GM18907 (cell line): ENCODE measurements around the gene HTD2.

Experiments
- ATAC-seq: cut with Tn5 transposase; IDR thresholded peaks from one replicate; pipeline ENCODE4 v1.9.1; 2021; ENCODE audit warnings: mild to moderate bottlenecking, moderate library complexity; ENCODE audit not compliant: unreplicated experiment

Gene HTD2

DNA sequence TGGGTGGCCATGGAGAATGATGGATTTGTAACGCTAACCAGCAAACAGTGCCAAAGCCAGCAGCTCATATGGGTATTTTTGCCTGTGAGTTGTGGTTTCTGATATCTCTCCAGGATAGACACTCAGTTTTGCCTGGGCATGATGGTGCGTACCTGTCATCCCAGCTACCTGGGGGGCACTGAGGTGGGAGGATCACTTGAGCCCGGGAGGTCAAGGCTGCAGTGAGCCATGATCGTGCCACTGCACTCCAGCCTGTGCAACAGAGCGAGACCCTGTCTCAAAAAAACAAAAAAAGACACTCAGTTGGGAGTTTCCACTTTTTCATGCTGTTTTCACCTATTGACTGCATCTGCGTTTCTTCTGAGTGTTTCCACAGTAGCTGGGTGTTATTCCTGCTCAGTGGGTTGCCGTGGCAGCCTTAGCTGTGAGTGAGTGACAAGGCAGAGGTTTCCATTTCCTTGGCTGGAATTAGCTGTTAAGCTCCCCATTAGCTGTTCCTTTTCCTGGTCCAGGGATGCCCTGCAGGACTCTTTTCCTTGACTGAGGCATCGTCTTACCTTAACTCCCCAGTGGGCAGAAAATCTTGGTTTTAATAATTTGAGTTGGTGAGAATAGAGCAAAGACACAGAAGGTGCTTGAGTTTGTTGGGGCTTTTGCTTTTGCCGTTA, 14.5 kb upstream of the HTD2 start:
- ATAC-seq: no peak

DNA sequence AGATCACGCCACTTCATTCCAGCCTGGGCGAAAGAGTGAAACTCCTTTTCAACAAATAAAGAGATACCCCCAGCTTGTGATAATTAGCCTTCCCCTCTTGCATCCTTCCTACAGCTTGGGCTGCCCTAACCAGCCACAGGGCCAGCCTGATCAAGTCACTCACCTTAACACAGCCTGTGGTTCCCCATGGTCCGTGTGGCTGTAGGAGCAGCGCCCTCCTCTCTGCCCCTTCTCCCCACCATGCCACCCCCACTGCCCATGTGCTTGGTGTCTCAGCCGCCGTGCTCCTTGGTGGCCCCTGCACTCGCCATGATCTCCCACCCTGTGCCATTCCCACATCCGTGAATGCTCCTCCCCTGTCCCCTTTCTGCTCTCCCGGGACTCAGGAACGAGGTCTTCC, 13.5 kb upstream of the HTD2 start:
- ATAC-seq: no peak

DNA sequence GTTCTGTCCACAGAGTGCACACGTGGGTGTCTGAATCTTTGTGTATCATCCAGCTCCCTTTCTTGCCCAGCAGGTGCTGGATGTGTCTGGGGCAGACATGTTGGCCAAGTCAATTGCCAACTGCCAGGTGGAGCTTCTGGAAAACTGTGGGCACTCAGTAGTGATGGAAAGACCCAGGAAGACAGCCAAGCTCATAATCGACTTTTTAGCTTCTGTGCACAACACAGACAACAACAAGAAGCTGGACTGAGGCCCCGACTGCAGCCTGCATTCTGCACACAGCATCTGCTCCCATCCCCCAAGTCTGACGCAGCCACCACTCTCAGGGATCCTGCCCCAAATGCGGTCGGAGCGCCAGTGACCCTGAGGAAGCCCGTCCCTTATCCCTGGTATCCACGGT, 12.8 kb upstream of the HTD2 start:
- ATAC-seq: no peak

DNA sequence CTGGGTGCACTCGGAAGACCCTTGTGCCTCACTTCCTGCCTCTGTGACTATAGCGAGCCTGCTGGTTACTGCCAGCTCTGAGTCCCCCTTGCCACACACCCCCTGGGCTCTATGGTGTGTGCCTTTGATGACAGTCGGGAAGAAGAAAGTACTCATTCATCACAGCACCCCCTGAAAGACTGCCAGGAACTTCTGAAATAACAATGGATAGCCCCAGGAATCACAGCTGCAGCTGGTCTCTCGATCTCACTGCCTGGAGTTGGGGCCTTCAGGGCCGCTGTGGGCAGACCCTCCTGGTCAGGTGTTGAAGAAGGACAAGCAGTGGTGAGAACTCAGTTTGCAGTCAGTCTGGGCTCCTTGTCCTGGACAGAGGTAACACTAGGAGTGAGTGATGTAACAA, 10.1 kb upstream of the HTD2 start:
- no peak for ATAC-seq

DNA sequence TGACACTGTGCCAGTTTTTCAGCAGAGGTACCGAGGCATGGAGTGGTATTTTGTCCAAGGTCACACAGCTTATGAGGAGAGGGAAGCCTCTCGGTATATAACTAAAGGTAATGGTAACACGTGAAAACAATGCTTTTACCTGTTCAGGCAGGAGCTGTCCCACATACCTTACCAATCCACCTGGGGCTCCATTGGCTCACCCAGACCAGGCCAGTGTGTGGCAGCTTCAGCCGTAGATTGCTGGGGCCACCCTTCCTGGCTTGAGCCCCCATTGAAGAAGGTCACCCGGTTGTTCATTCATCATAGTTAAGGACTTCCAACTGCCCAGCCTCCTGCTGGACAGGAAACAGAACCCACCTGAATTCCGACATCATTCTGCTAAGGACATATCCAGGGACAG, 9.5 kb upstream of the HTD2 start:
- ATAC-seq: no peak

DNA sequence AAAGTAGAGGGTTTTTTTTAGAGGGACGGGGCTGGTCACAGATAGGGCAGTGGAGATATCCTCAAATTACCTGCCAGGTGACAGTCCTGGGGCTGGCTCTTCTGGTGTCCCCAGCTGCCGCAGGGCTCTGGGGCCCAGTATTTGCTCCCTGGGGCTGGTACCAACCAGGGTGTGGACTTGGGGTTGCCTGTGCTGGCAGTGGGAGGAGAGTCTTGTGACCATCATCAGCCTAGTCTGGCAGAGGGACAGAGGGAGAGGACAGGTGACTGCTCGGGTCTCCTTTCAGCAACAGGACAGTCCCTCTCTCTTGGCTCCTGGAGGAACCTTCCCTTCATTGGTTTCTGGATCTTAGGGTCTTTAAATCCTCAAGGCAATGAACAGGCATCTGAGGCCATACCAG, 8.1 kb upstream of the HTD2 start:
- no peak for ATAC-seq

DNA sequence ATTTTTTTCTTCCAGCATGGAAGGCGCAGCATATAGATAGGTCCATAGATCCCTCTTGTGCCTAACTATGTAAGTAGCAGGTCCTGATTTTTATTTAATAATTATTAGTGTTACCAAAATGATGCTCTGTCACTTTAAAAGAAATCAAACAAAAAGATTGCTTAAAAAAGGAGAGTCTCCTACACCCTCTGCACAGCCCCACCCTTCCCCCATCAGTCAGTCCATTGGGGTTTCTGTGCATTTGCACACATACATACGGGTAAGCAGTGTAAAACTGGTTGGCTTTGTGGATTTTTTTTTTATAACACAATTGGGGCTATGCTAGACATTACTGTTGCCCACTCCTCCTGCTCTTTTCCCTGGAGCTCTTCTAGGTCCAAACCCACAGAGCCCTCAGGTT, 7.2 kb upstream of the HTD2 start:
- no peak for ATAC-seq

DNA sequence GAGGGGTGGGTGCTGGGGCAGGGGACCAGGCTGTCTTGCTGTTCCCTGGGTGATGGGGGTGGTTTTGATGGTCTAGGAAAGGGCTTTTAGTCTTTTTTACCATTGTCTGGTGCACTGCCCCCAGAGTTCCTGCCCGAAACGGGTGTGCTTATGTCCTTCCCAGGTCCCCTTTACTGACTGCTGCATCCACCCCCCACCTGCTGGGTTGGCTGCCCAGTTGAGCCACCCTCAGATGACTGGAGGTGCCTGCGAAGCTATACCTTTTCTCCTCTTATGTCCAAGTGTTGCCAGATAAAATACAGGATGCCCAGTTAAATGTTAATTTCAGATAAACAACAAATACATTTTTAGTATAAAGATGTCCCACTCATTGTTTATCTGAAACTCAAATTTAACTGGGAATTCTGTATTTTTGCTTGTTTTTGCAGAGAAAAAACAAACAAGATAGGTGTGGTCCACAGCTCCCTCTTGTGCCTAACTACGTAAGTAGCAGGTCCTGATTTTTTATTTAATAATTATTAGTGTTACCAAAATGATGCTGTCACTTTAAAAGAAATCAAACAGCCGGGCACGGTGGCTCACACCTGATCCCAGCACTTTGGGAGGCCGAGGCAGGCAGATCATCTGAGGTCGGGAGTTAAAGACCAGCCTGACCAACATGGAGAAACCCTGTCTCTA, 6.3 kb upstream of the HTD2 start:
- no peak for ATAC-seq

DNA sequence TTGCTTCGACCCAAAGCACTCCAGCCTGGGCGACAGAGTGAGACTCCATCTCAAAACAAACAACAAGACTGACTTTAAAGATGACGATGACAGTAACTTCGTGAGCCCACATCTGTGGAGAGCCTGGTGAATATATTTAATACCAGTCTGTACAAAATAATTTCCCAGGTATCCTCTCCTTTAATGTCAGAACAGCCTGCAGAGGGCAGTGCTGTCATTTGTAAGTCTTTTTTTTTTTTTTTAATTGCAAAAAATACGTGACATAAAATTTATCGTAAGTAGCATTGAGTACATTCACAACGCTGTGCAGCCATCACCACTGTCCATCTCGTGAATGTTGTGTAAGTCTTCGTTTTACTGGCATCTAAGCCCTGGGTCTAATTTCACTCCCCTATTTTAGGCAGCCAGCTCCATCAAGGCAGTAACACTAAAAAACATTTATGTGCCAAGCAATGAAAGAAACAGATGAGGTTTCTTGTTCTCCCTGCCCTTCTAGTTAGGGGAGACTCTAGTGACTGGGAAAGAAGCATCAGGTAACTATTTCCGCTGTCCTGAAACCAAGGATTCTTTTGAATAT, 1.4 kb downstream of the HTD2 start:
- ATAC-seq: no peak

DNA sequence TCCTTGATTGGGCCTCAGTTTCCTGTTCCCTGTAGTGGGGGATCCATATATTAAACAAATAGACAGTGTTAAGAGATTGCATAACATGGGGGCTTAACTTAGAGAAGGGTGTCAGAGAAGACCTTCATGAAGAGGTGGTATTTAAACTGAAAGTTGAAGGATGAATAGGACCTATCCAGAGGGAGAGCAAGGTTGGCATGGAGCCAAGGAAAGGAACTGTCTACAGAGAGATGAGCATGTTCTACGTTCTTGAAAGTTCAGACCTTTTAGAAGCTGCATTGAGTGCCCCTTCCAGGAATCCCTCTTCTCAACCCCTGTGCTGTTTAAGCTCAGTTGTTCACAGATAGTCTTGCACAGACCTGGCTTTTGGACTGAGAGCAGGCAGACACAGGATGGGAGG, 2.4 kb downstream of the HTD2 start:
- no peak for ATAC-seq

DNA sequence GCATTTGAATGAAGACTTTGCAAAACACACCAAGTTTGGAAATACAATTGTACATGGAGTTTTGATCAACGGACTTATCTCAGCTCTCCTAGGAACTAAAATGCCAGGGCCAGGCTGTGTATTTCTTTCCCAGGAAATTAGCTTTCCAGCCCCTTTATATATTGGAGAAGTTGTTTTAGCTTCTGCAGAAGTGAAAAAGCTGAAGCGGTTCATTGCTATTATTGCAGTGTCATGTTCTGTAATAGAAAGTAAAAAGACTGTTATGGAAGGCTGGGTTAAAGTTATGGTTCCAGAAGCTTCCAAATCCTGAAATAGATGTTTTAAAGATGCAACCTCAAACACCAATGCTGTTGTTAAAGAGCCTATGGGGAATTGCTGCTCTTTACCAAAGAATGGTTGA, 11.5 kb downstream of the HTD2 start:
- ATAC-seq: no peak

DNA sequence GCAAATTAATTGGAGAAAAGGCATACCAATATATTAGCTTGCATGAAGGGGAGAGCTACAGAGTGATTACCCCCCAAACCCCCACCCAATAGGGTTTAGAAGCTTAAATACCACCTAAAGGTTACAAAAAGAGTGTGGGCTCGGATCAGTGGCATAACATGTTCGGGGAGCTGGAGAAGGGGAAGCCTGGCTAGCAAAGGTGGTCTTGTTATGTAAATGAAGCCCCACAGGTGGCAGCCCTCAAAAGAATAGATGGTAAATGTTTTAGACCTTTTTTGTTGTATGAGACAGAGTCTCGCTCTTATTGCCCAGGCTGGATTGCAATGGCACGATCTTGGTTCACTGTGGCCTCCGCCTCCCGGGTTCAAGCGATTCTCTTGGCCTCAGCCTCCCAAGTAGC, 15.5 kb downstream of the HTD2 start:
- ATAC-seq: no peak

DNA sequence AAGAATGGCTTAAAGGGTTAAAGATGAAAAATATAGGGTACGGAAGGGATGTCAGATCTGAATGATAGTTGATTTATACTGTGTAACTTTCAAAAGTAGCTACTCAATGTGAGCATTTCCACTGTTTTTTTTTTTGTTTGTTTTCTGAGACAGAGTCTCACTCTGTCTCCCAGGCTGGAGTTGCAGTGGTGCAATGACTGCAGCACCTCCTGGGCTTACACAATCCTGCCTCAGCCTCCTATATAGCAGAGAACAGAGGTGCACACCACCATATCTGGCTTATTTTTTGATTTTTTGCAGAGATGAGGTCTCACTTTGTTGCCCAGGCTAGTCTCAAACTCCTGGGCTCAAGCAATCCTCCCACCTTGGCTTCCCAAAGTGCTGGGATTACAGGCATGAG, 16.5 kb downstream of the HTD2 start:
- no peak for ATAC-seq

DNA sequence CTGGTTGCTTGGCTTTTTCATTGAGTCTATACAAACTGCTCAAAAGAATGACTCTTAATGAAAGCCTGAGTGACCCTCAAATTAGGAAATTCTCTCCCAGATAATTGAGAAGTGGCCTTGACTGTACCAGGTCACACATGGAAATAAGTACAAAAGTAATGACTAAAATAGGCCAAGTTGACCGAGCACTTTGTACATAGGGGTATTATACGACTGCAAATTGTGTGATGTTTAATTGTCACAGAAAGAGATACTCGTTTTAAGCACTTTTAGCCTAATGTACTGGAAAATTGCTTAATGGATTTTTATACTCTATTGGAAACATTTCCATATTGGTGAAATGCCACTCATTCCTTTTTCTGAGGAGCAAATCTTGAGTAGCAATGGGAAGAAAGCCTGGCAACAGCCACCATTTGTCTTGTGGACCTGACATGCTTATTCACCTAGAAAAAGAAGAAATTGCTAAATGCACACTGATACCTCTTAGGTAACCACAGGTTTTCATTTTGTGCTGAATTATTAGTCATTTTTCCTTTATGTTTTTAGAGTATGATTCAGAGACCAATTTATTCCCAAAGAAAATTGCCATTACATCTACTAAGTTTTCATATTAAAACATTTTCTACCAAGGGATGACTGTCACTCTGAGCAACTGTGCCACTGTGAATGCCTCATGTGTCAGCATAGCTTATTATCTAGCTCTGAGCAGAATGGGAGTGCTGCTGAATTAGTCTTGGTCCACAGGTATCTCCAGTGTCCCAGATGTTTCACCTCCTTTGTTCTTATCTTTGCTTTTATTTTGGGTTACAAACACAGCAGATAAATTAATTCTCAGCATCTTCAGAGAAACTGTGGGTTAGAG, 17.4 kb downstream of the HTD2 start:
- ATAC-seq: no peak

DNA sequence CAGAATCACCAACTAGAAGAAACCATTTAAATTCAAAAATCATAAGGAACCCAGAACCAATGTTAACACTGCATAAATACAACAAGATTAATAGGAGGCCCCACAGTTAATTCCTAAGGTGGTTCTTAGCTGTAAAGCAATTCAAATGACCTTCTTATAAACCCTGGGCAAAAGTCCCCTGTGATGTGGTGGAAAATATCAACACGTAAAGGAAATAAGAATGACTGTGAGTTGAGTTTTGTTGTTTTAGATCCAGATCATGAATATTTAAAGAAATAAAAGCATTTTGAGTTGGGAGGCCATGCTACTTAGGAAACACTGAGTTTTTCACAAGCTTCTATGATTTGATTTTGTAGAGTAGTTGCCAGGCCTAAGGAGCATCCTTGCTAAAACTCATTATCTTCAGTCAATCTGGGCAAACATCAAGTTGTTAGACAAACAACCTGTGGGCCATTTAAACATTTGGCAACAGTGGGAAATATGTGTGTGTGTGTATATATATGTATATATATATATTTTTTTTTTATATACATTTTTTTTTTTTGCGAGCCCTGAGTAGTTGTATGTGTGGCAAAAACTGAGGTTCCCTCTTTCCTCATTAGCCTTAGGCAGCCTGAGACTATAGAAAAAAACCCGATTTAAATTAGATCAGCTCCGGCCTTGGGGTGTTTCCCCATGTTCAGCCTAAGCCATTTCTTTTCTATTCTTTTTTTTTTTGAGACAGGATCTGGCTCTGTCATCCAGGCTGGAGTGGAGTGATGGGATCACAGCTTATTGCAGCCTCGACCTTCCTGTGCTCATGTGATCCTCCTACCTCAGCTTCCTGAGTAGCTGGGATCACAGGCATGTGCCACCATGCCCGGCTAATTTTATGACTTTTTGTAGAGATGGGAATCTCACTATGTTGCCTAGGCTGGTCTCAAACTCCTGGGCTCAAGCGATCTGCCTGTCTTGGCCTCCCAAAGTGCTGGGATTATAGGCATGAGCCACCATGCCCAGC, 18.4 kb downstream of the HTD2 start:
- ATAC-seq: no peak

DNA sequence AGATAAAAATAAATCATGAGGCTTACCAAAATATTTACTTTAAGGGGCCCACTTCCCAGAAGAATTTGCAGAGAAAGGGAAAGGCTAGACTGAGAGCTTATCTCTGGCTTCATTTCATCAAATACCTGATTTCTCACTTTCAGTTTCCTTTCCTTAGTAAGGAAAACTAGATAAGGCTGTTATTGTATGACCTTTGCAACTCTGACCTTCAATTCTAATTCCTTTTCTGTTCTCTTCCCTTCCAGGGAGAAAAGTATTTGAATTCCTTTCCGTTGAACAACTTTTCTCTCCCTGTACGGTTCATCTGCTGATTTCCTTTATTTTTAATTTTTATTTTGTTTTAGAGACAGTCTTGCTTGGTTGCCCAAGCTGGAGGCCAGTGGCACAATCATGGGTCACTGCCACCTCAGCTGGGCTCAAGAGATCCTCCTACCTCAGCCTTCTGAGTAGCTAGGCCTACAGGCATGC, 19.2 kb downstream of the HTD2 start:
- no peak for ATAC-seq

DNA sequence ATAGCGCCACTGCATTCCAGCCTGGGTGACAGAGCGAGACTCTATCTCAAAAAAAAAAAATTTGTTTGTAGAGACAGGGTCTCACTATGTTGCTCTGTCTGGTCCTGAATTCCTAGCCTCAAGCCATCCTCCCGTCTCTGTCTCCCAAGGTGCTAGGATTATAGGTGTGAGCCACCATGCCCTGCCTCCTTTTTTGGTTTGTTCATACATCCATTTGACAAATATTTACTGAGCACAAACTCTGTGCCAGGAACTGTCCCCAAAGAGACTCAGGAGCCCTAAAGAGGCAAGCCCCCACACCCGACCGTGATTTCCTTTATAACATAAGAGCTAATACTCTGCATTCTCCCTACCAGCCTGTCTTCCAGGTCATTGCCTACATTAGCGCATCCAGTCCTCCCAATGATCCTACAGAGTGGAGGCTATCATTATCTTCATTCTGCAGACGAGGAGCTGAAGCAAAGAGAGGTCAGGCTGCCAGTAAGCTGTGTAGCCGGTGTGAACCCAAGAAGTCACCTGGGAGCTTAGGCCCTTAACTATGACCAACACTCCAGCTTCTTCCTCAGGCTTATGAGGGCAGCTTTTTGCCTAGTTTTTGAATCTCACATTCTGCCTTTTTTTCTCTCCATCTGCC, 20.1 kb downstream of the HTD2 start:
- ATAC-seq: no peak

DNA sequence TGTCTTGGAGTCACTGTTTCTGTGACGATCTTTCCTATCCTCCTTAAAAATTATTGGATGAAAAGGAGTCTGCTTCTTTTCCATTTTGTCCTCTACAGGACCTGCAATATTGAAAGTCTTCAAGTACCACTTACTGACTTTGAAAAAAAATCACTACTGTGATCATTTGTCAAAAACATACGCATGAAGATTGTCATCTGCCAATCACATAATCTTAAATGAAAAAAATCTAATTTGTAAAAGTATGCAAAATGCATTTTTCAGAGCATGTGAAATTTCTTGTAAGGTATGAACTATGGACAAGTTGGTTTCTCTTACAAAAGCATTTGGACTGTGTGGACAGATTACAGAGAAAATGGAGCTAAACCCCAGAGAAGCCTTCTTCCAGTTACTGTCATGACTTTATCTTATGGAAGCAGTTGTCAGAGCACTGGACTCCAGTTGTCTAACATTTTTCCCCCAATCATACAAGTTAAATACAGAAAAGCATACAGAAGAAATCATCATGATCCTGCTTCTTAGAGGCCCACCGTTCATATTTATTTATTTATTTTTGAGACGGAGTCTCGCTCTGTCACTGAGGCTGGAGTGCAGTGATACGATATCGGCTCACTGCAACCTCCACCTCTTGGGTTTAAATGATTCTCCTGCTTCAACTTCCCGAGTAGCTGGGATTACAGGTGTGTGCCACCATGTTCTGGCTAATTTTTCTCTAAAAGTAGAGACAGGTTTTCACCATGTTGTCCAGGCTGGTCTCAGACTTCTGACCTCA, 23.0 kb downstream of the HTD2 start:
- no peak for ATAC-seq

DNA sequence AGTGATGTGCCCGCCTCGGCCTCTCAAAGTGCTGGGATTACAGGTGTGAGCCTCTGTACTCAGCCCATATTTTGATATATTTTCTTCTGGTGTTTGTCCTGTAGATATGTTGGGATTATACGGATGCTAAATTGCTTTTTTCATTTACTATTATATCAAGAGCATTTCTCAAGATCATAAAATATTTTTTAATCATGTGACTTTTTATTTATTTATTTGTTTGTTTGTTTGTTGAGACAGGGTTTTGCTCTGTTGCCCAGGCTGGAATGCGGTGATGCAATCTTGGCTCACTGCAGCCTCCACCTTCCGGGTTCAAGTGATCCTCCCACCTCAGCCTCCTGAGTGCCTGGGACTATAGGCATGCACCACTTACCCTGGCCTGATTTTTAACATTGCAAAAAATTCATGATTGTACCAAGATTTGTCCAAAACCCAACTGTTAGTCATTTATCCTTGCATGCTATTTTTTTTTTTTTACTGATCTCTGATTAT, 23.6 kb downstream of the HTD2 start:
- ATAC-seq: no peak
